Measurements from ENCODE around the gene SGPL1. TPM values are rescaled to one million over a fixed set of nuclear protein-coding genes. Genes with fewer than 3 reads are reported as not detected.
"Not testable (repeated sequence)": the region's sequence is repeated elsewhere in the genome, so short reads cannot be mapped to it uniquely, and the experiment has no call there.

Gene SGPL1, protein sequence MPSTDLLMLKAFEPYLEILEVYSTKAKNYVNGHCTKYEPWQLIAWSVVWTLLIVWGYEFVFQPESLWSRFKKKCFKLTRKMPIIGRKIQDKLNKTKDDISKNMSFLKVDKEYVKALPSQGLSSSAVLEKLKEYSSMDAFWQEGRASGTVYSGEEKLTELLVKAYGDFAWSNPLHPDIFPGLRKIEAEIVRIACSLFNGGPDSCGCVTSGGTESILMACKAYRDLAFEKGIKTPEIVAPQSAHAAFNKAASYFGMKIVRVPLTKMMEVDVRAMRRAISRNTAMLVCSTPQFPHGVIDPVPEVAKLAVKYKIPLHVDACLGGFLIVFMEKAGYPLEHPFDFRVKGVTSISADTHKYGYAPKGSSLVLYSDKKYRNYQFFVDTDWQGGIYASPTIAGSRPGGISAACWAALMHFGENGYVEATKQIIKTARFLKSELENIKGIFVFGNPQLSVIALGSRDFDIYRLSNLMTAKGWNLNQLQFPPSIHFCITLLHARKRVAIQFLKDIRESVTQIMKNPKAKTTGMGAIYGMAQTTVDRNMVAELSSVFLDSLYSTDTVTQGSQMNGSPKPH
- total RNA-seq = 10 to 100 TPM; 14.8 to 17.2 TPM

DNA sequence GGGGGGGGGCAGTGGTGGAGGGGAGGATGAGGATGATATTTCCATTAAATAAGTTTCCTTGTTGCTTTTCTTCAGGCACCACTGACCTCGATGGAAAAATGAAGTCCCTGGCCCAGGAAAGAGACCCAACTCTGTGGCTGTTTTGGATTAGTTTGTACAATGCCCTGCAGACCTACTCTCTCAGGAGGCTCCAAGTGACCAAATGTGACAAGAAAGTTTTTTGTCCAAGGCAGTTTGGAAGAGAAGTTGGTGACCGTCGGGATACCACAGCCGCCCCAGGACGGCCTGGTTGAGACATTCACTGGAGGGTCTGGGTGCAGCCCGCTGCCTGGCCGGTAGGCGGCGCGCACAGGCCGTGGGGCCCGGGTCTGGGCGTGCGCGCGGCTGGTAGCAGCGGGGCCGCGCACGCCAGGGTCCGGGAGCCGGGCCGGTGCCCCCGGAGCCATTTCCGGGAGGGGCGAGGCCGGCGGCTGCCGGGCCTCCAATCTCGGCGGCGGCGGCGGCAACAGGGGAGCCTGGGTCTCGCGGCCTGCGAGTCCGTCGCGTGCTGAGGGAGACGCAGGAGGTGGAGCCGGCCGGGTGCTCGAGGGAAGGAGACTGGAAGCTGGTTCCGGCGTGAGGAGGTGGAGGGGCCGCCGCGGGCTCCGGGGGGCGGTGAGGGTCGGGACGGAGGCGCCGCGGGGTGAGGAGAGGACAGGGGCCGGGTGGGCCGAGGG, at the start of gene SGPL1:
Gene SGPL1 (plus strand): TSS at position 445 of the 716 bp plus-strand sequence. CDS start 906 bp downstream, outside the sequence.
- Mint-ChIP-seq H3K36me3 (ENCODE audit: low read depth) (peaks cover 12% of the 10 kb centered on the region), H3K27ac (peak within 1 kb of the TSS; percentile 76), H3K9me3 (no peaks in the 10 kb centered on the region), H3K27me3 (ENCODE audit: low read depth) (no peaks in the 10 kb centered on the region), H3K4me1 (ENCODE audit: low read depth) (peaks cover 37% of the 10 kb centered on the region), H3K4me3 (peak within 1 kb of the TSS; percentile 82)
- CTCF ChIA-PET = interaction anchor here (0.6 to 2.8 kb wide), 7 partner anchors 32 to 124 kb away, joined by 3 to 40 read pairs (median 4); no protein-coding TSS in a partner anchor
- DNase-seq = peak; percentile 86
- intact Hi-C loops (cut with micrococcal nuclease) = loop anchor here (1.0 to 10.0 kb wide), 5 partner anchors 17 to 411 kb away; partner anchors contain the start of gene EIF4EBP2

DNA sequence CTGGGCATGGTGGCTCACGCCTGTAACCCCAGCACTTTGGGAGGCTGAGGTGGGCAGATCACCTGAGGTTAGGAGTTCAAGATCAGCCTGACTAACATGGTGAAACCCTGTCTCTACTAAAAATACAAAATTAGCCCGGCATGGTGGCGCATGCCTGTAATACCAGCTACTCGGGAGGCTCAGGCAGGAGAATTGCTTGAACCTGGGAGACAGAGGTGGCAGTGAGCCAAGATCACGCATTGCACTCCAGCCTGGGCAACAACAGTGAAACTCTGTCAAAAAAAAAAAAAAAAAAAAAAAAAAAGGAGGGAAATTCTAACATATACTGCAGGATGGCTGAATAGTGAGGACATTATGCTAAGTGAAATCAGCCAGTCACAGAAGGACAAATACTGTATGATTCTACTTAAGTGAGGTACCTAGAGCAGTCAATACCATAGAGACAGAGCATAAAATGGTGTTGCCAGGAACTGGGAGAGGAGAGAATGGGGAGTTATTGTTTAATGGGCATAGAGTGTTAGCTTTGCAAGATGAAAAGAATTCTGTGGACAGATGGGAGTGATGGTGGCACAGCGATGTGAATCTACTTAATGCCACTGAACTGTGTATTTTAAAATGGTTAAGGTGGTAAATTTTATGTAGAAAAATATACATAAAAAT, 47.6 kb upstream of the SGPL1 start:
- CTCF ChIA-PET; intact Hi-C loops (cut with micrococcal nuclease); H3K9me3 Mint-ChIP-seq: not testable (repeated sequence)

DNA sequence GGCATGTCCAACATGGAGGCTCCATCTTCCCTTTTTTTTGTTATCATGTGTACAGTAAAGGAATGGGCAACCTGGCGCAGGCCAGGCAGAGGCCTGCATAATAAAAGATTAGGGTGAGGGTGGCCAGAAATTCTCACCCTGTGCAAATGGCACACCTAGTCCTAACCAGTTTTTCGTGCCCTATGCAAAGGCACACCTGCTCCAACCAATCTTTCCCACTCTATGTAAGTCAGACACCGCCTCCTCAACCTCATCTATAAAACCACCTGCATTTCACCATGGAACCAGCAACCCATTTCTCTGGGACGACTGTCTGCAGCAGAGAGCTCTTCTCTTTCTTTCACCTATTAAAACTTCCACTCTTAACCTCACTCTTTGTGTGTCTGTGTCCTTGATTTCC, 46.6 kb upstream of the SGPL1 start:
- Mint-ChIP-seq H3K27me3 (ENCODE audit: low read depth) (no peaks in the 10 kb centered on the region), H3K9me3 (peaks cover 3% of the 10 kb centered on the region), H3K4me1 (ENCODE audit: low read depth) (no peaks in the 10 kb centered on the region), H3K4me3 (no peak overlapping the region), H3K27ac (no peak overlapping the region), H3K36me3 (ENCODE audit: low read depth) (no peaks in the 10 kb centered on the region)
- no peak for DNase-seq
- CTCF ChIA-PET = no interaction called here
- intact Hi-C loops (cut with micrococcal nuclease) = no loop called here

More for the DNA sequence above, 47.6 kb upstream of the SGPL1 start:
- H3K27ac Mint-ChIP-seq; H3K36me3 Mint-ChIP-seq (ENCODE audit: low read depth); DNase-seq; H3K4me1 Mint-ChIP-seq (ENCODE audit: low read depth); H3K27me3 Mint-ChIP-seq (ENCODE audit: low read depth); H3K4me3 Mint-ChIP-seq: not testable (repeated sequence)

DNA sequence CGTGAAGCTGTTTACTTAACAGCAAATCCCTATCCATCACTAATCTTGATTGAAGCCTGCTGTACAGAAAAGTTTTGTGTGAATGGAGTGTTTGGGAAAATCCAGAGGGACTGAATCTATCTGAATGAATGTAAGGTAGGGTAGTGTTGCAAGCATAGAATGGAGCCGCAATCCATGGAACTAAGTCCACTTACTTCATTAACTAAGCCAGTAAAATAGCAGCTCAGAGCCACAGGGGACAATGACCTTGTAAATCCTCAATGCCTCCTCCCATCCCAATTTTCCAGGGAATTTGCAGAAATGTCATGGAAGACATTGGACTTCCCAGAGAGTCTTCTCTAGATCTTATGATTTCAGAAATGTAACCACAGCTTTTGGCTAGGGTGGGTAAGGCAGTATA, 45.7 kb upstream of the SGPL1 start:
- intact Hi-C loops (cut with micrococcal nuclease) = no loop called here
- no peak for DNase-seq
- Mint-ChIP-seq H3K27me3 (ENCODE audit: low read depth) (no peaks in the 10 kb centered on the region), H3K4me3 (no peak overlapping the region), H3K36me3 (ENCODE audit: low read depth) (no peaks in the 10 kb centered on the region), H3K4me1 (ENCODE audit: low read depth) (no peaks in the 10 kb centered on the region), H3K9me3 (peaks cover 3% of the 10 kb centered on the region), H3K27ac (no peak overlapping the region)
- CTCF ChIA-PET = no interaction called here

DNA sequence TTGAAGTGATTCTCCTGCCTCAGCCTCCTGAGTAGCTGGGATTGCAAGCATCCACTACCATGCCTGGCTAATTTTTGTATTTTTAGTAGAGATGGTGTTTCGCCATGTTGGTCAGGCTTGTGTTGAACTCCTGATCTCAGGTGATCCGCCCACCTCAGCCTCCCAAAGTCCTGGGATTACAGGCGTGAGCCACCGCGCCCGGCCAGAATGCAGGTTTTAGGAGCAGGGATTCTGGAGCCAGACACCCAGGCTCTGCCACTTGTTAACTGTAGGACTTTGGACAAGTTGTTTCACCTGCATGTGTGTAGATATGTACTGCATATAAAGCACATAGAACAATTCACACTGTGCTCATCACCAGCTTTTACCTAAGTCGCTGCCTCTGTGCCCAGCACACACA, 45.2 kb upstream of the SGPL1 start:
- H3K9me3 Mint-ChIP-seq; DNase-seq; H3K4me1 Mint-ChIP-seq (ENCODE audit: low read depth); CTCF ChIA-PET; H3K36me3 Mint-ChIP-seq (ENCODE audit: low read depth); intact Hi-C loops (cut with micrococcal nuclease); H3K27me3 Mint-ChIP-seq (ENCODE audit: low read depth); H3K27ac Mint-ChIP-seq; H3K4me3 Mint-ChIP-seq: not testable (repeated sequence)

DNA sequence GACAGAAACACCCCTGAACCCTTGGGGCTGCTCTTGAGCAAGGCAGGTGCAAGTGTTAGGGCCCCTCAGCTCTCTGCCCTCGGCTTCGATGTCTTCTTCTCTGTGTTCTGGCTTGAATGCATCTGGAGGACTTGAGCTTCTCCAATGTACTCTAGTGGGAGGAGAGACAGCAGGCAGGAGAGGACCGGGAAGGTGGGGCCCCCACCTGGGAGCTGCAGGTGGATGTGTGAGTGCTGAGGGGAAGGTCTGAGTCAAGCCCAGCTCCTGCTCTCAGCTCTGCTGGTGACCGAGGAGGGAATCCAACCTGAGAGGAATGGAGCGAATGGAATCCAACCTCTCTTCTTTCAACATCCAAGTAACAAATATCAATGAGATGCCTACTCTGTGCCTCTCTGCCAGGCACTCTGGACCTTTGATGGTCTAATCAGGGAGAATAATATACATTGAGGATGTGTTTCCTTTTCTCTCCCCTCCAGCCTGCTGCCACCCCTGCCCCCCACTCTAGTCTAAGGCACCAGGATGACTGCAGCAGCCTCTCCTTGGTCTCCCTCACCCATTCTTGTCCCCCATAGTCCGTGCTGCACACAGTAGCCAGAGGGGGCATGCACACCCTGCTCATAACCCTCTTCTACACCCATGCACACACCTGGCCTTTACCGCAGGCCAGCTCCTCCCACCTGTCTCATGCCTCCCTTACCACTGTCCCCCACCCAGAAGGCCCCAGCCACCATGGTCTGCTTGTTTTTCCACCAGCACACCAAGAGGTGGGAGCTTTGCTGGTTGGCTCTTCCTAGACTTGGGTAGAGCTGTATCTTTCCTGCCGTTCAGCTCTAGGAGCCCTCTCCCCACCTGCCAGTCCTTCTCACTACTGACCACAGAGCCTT, 44.2 kb upstream of the SGPL1 start:
- CTCF ChIA-PET = interaction anchor here (1.6 kb wide), 1 partner anchor 13 kb away, joined by 3 read pairs; no protein-coding TSS in a partner anchor
- intact Hi-C loops (cut with micrococcal nuclease) = no loop called here
- no peaks in the 10 kb centered on the region for H3K27me3 Mint-ChIP-seq (ENCODE audit: low read depth)

DNA sequence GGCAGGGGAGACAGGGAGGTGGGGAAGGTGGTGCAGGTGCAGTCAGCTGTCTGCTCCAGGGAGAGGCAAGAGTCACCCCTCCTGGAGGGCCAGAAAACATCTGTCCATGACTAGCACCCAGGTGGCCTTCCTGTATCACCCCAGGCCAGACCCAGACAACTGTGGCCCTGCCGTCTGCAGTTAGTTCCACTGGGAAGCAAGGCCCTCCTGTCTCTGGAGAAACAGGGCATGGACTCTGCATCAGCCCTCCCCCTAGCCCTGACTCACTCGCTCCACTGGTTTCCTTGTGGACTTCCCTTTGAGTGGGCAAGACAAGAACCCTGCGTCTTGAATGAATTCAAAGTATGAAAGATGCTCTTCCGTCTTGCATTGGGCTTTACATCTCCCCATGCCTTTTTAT, 43.1 kb upstream of the SGPL1 start:
- H3K27me3 Mint-ChIP-seq (ENCODE audit: low read depth) = no peaks in the 10 kb centered on the region
- H3K4me1 Mint-ChIP-seq (ENCODE audit: low read depth) = no peaks in the 10 kb centered on the region
- CTCF ChIA-PET = no interaction called here
- DNase-seq = no peak
- H3K36me3 Mint-ChIP-seq (ENCODE audit: low read depth) = no peaks in the 10 kb centered on the region
- H3K4me3 Mint-ChIP-seq = no peak overlapping the region
- intact Hi-C loops (cut with micrococcal nuclease) = no loop called here
- no peak overlapping the region for H3K27ac Mint-ChIP-seq
- H3K9me3 Mint-ChIP-seq = no peaks in the 10 kb centered on the region

More for the DNA sequence above, 44.2 kb upstream of the SGPL1 start:
- Mint-ChIP-seq H3K9me3 (no peaks in the 10 kb centered on the region), H3K4me3 (no peak overlapping the region), H3K4me1 (ENCODE audit: low read depth) (no peaks in the 10 kb centered on the region), H3K27ac (no peak overlapping the region), H3K36me3 (ENCODE audit: low read depth) (no peaks in the 10 kb centered on the region)
- no peak for DNase-seq

DNA sequence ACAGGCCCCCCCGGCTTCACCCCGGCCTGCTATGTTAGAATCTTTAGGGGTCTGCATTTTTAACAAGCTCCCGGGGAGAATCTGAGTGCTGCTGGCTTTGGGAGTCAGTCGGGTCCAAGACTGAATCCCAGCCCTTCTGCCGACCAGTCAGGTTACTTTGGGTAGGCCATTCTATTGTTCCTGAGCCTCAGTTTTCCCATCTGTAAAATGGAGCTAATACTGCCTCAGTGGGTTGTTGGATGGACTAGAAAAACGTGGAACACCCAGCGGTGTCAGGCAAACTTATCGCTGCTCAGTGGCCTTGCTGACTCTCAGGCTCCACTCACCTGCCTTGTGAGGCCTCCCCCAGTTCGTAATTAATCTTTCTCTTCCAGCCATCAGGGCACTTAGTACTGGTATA, 42.3 kb upstream of the SGPL1 start:
- DNase-seq = no peak
- H3K4me3 Mint-ChIP-seq = no peak overlapping the region
- no peaks in the 10 kb centered on the region for H3K4me1 Mint-ChIP-seq (ENCODE audit: low read depth)
- H3K27ac Mint-ChIP-seq = no peak overlapping the region
- intact Hi-C loops (cut with micrococcal nuclease) = no loop called here
- no peaks in the 10 kb centered on the region for H3K36me3 Mint-ChIP-seq (ENCODE audit: low read depth)
- H3K27me3 Mint-ChIP-seq (ENCODE audit: low read depth) = no peaks in the 10 kb centered on the region
- no peaks in the 10 kb centered on the region for H3K9me3 Mint-ChIP-seq
- CTCF ChIA-PET = interaction anchor here (0.8 kb wide), 1 partner anchor 18 kb away, joined by 3 read pairs; no protein-coding TSS in a partner anchor

DNA sequence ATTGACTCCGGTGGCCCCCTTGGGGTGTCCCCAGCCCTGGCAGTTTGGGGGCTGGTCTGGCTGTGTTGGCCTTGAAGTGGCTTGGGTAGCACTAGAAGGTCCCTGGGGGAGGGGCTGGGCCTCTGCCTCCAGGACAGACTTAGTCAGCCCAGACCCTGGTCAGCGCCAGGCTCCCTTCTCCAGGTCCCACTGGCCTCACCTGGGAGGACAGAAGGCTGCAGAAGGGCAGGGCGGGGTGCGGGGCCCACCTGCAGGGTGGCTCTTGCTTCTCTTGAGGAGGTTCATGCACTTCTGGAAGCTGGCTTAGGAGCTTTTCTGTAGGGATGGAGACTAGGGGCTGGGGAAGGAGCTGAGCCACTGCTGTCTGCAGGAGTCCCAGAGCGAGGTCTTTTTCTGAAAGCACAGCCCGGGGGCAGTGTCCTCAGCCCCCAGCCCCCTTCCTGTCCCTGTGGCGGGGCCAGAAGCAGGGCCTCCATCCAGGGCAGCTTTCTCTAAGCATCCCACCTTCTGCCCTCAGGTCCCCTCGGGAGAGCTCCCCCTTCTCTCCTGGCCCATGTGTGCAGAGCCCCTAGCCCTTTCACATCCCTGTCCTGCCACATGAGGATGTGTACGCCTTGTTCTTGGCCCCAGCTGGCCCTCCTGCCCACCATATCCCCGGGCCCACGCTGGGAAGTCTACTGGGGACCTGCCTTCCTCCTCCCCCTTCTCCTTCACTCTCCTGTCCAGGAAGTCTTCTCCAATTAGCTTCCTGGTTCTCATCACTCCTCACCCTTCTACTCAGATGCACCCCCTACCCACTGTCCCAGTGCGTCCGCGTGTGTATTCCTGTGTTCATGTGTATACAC, 41.6 kb upstream of the SGPL1 start:
- no peak overlapping the region for H3K4me3 Mint-ChIP-seq
- no peaks in the 10 kb centered on the region for H3K4me1 Mint-ChIP-seq (ENCODE audit: low read depth)
- CTCF ChIA-PET = interaction anchor here (0.8 kb wide), 1 partner anchor 19 kb away, joined by 3 read pairs; no protein-coding TSS in a partner anchor
- no peaks in the 10 kb centered on the region for H3K9me3 Mint-ChIP-seq
- intact Hi-C loops (cut with micrococcal nuclease) = no loop called here
- no peak for DNase-seq
- H3K36me3 Mint-ChIP-seq (ENCODE audit: low read depth) = no peaks in the 10 kb centered on the region
- H3K27me3 Mint-ChIP-seq (ENCODE audit: low read depth) = no peaks in the 10 kb centered on the region
- H3K27ac Mint-ChIP-seq = no peak overlapping the region

DNA sequence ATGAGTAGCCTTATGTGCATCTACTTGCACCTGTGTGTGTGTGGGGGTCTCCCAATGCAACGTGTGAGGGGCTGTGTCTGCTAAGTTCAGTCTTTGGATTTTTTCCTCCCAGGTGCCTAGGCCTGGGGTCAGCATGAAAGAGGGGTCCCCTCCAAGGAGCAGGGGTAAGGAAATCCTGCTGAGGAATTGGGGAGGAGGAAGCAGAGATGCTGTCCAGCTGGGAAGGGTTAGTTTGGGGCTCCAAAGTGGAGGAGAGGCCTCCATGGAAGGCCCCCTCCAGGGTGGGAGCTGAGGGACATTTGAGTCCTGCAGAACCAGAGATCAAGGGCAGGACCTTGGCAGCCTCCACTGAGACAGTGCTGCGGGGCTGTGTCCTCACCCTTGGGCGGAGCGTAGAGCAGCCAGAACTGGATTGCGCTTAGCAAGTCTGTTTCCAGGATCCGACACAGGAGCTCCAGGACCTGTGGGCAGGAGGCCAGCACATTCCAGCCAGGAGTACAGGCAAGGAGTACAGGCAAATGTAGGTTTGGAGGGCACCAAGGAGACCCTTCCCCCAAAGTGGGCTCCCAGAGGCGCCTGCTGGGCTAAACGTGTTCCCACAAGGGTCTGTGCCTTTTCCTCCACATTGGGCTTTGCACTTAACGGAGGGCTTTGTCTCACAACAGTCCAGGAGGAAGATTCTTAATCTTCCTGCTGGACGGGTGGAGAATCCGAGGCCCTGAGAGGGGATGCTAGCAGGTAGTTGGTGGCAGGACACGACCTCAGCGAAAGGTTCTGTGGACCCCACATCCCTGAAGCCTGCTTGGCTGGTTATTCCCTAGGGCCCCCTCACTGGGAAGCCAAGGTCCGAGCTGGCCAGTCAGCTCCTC, 40.7 kb upstream of the SGPL1 start:
- Mint-ChIP-seq H3K9me3 (no peaks in the 10 kb centered on the region), H3K4me3 (no peak overlapping the region), H3K4me1 (ENCODE audit: low read depth) (no peaks in the 10 kb centered on the region), H3K27ac (no peak overlapping the region), H3K27me3 (ENCODE audit: low read depth) (no peaks in the 10 kb centered on the region), H3K36me3 (ENCODE audit: low read depth) (no peaks in the 10 kb centered on the region)
- no peak for DNase-seq
- CTCF ChIA-PET = no interaction called here
- intact Hi-C loops (cut with micrococcal nuclease) = no loop called here

Data from activated naive CD4-positive, alpha-beta T cell treated with anti-CD3 and anti-CD28 coated beads for 36 hours (primary cell).